Activated CD4-positive, alpha-beta T cell treated with anti-CD3 and anti-CD28 coated beads, Interleukin-2, amount 50 U/mL, for 4 hours (primary cell): Measurements from ENCODE around the gene DAZL.

Source experiments
- DNase-seq, 2 experiments: peaks; one replicate each; pipeline ENCODE4 v3.0.0-alpha.2; 2020

The DAZL gene

DNA sequence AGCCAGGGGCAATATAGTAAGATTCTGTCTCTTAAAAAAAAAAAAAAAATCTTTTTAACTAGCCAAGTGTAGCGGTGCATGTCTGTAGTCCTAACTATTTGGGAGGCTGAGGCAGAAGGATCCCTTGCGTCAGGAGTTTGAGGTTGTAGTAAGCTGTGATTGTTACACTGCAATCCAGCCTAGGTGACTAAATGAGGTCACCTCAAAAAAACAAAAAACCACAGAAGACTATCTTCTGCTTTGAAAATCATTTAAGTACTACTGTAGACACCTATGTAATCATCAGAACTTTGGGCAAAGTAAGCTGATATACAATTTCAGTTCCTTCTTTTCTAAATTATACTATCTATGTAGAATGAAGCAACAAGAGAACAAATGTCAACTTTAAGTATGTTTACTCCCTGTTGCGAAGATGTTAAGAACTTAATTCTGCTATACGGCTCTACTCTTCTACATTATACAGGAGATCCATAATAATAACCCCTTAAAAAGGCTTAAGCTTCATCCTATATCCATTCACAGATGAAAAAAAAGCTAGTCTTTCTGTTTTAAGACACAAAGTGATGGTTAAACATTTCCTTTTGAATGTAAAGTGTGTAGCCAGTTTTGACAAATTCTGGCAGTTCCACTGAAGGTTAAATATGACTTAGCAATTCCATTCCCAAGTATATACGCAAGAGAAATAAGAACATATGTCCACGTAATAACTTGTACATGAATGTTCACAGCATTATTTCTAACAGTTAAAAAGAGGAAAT lies 15.2 kb downstream of the DAZL start:
- DNase-seq = no peak

DNA sequence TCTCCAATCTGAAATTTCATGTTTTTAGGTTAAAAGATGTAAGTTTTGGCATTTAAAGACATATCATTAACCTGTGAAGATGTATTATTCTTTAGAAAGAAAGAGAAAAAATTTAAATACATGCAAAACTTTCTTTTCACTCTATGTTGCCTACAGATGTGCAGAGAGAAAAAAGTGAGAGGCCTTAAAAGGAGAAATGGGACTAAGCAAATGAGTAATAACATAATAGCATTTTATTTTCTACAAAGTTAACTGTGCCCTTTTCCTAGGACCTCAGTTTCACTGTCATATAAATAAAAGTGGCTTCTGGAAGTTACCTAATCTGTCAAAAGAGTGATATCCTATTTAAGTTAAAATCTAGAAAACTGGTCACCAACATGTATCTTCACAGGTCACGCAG lies 16.1 kb downstream of the DAZL start:
- no peak for DNase-seq

DNA sequence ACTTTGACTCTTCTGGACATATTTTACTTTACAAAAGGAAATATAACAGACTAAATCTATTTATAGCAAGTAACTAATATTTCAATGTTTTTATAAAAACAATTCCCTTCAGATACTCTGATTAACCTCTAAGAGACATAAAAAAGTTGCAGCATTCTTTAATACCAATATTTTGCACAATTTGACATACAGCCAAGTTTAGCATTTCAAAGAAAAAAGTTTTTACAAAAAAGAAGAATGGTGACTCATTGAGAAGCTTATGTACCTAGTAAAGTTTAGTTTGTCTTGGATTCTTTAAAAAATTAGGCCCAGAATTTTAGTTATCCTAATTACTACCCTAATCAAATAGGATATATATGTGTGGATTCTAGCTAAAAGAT lies 17.6 kb downstream of the DAZL start:
- DNase-seq = no peak

DNA sequence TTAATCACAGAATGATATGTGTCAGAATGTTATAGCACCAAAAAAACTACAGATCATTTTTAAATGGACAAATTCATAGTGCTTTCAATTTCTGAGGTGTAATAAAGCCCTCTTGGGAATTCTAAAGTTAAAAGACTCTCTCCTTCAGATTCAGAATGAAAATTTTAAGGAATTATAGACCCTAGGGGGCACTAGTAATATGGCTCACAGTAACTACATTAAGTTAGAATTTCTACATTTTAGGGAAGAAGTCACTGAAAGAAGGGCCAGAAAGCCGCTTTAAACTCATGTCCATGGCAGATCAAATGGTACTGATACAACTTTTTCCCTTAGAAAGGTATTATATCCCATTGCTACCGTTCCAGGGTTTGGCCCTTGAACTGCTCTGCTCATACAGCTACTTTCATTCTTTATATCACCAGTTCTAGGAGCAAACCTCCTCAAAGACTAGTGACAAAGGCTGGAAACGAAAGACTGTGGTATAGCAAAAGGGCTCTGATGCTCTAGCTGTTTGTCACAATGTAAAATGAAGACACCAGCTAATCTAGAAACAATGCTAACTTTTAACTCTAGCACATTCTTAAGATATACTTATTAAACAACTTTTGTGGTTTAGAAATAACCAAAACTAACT lies 18.1 kb downstream of the DAZL start:
- no peak for DNase-seq

DNA sequence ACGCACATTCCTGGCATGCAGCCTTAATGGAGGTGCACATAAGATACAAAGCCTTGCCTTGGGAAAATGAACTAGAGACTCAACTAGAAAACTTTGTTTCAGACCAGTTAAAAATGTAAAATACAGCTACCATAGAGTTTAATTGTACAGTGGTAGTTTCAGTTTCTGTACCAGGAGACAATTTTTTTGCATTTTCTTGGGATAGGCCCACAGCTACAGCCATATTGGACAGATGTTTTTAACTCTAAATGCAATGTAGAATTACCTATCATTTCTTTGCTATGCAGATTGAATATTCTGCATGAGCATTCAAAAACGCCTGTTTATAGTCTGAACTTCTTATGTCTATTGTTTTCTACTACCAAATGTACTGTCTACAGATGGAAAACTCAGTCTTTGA lies 20.3 kb downstream of the DAZL start:
- DNase-seq = no peak

DNA sequence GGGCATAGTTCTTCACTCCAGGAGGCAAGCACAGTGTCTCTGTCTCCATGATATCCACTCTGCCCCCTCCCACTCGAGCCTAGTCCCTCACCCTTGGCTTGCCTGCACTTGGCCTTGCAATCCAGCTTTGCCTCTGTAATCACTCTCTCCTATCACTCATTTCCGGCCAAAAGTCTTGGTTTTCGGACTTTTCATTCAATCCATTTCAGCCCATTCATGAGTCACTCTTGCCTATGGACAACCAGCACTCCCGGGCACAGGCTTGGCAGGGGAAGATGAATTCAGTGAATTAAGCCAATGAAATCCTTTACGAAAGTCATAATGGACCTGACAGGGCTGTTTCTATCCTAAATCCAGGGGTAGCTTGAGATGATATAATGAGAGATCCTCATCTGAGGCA lies 21.7 kb downstream of the DAZL start:
- DNase-seq = no peak

DNA sequence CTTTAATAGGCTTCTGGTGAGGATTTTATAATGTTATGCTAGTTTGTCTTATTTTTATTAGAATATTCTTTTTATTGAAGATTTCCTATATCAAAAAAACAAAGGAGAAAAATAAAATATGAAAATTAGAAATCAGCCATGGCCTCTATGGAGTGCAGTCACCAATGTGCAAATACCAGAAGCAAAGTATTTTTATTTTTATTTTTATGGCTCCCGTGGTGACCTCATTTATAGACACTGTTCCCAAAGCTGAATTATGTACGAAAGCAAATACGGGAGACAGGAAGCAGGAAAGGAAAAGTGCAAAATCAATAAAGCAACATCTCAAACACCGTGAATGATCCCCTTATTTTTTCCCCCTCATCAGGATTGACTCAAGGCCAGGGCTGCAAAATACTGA lies 35.1 kb downstream of the DAZL start:
- DNase-seq = no peak

DNA sequence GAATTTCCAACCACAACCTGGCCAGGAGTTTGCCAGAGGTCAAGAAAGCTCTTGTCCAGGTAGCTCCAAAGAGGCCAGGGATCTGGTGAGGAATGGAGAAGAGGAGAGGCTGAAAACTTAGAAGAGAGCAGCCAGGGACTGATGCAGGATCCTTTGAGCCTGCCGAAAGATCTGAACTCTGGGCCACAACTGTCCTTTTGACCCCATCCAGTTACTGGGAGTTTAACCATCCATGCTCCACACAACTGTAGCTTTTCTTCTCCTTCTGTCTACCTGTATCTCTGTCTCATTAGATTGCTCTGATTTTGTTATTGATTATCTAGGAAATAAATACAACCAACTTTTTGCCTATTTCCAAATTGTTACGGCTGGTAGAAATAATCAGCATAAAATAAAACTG lies 36.7 kb downstream of the DAZL start:
- no peak for DNase-seq

DNA sequence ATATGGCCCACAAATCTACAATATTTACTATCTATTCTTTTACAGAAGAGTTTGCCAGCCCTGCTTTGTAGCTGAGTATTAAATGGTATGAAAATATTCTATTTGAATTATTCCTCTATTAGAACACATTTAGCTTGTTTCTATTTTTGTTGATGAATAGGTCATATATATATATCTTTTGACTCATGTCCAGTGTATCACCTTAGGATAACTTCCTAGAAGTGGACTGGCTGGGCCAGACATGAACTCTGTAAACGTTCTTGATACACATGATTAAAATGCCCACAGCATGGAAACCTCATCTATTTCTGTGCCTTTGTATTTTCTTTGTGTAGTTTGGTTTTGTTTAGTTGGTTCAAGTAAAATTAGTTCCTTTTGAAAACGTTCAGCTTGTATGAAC lies 37.1 kb downstream of the DAZL start:
- no peak for DNase-seq

DNA sequence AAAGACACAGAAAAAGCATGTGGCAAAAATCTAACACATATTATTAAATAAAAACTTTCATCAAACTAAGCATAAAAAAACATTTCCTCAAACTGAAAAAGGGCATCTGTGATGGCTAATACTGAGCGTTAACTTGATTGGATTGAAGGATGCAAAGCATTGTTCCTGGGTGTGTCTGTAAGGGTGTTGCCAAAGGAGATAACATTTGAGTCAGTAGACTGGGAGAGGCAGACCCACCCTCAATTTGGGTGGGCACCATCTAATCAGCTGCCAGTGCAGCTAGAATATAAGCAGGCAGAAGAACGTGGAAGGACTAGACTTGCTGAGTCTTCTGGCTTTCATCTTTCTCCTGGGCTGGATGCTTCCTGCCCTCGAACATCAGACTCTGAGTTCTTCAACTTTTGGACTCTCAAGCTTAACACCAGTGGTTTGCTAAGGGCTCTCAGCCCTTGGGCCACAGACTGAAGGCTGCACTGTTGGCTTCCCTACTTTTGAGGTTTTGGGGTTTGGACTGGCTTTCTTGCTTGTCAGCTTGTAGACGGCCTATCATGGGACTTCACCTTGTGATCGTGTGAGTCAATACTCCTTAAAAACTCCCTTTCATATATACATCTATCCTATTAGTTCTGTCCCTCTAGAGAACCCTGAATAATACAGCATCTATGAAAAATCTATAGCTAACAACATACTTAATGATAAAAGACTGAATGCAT lies 45.4 kb downstream of the DAZL start:
- no peak for DNase-seq

DNA sequence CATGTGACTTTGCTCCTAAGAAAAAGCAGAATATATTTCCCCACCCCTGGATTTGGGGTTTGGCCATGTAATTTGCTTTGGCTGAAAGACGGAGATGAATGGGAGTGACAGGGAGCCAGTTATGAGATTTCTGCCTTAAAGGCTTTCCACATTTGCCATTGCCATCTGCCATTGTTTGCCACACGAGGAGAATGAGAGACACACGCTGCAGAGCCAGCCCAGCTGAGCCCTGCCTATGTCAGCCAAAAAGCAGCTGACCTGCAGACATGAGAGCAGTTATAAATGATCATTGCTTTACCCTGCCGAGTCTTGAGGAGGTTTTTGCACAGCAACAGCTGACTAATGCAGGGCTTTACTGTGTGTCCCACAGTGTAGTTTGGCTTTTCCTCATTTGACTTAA lies 51.1 kb downstream of the DAZL start:
- DNase-seq = no peak

DNA sequence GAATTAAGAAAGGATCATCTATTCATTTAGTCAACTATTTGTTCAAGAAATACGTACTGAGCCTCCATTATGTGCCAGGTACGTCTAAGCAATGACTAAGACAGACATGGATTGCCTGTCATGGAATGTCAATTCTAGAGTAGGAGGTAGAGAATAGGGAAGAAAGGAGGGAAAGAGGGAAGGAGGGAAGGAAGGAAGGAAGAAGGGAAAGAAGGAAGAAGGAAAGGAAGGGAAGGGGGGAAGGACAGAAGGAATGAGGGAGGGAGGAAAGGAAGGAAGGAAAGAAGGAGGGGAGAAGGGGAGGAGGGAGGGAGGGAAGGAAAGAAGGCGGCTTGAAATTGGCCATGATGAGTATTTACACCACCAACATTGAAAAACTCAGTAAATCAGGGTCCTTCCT lies 52.5 kb downstream of the DAZL start:
- no peak for DNase-seq

DNA sequence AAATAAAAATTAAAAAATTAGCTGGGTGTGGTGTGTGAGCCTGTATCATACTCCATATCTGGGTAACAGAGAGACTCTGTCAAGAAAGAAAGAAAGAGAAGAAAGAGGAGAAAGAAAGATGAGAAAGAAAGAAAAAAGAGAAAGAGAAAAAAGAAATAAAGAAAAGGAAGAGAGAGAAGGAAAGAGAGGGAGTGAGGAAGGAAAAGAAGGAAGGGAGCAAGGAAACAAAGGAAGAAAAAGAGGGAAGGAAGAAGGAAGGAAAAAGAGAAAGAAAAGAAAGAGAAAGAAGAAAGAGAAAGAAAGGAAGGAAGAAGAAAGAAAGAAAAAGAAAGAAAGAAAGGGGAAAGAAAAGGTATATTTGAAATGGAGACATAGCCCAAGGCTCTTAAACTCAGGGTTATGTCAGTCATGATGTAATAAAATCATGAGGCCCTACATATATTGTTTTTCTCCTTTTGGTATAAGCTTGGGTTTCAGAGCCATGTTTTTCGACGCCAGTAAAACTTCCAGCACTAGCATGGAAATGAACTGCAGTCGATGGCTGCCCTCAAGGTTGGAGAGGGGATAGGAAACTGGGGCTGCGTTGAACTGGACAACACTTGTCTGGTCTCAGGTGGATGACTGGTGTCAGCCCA lies 53.8 kb downstream of the DAZL start:
- no peak for DNase-seq

DNA sequence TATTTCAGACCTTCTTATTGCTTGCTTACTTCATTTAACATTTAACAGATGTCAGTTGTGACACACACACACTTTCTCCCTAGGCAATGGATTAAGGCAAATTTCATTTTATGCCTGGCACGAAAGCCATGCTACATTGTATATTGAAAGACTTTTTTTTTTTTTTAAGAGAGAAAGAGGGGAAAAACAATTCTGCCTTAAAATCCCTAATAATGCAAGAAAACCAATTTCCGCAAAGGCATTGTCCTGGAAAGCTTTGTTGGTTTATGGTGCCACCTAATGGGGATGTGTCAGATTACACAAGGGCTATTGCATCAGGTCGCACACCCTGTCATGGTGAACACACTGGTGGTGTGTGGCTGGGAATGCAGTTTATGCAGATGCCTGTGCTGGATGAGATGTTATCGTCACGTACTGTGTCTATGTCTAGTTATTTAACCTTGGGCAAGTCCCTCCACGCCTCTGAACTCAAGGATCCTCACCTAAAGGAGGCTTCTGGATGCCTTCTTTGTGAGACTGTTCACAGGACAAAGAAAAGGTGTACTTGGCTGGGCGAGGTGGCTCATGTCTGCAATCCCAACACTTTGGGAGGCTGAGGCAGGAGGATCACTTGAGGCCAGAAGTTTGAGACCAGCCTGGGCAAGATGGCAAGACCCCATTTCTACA lies 54.4 kb downstream of the DAZL start:
- peak; percentile 67 to 68 for DNase-seq

DNA sequence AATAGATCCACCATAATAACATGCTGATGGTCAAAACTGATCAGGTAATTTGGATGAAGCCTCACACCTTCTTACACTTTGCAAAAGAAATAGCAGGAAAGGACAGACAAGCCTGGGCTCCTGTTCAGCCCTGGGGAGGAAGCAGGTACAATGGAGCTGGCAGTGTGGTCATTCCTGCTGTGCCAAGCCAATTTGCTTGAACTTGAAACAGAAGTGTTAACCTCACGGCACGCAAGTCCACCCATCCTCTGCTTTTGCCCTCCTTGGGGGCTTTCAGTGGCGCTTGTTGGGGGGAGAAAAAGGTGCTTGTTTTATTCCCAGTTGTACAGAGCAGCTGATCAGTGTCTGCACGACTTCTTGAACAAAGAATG lies 54.9 kb downstream of the DAZL start:
- no peak for DNase-seq

DNA sequence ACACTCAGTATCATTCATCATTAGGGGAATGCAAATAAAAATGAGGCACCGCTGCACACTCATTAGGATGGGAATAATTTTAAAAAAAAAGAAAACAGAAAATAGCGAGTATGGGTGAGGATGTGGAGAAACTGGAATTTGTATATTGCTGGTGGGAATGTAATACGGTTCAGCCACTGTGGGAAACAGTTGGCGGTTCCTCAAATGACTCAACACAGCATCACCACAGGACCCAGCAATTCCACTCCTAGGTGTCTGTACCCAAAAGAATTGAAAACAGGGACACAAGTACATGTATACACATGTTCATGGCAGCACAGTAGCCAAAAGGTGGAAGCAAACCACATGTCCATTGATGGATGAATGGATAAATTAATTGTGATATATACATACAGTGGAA lies 56.5 kb downstream of the DAZL start:
- DNase-seq = no peak

DNA sequence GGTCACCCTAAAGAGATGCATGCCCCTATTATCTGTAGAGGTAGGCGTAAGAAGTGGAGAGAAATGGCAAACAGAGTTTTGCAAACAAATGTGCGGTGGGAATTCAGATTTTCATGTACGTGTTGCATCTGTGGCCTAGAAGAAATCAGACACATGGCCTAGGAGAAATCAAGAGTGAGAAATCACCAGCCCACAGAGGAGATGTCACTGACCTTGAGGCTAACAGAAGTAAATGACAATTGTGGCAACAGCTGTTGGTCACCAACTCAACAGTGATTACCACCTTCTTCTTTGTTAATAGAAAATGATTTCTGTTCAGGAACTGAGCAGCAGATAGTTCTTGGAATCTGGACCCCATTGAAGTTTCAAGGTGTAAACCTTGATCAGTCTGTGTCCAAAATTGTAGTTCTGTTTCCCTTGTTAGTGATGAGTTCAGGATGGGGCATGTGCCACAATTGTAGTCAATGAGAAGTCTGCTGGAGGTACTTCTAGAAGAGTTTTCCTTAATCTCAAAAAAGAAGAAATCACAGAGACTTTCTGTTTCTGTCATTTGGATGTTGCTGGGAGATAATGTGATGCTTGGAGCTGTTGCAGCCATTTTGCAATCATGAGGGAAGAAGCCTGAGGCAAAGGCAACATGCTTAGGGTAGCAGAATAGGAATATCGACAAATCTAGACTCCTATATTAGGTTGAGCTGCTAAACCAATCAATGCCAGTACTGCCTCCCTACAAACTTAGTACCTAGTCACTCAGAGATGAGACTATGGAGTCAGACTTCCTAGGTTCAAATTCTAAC lies 57.5 kb downstream of the DAZL start:
- DNase-seq = no peak

DNA sequence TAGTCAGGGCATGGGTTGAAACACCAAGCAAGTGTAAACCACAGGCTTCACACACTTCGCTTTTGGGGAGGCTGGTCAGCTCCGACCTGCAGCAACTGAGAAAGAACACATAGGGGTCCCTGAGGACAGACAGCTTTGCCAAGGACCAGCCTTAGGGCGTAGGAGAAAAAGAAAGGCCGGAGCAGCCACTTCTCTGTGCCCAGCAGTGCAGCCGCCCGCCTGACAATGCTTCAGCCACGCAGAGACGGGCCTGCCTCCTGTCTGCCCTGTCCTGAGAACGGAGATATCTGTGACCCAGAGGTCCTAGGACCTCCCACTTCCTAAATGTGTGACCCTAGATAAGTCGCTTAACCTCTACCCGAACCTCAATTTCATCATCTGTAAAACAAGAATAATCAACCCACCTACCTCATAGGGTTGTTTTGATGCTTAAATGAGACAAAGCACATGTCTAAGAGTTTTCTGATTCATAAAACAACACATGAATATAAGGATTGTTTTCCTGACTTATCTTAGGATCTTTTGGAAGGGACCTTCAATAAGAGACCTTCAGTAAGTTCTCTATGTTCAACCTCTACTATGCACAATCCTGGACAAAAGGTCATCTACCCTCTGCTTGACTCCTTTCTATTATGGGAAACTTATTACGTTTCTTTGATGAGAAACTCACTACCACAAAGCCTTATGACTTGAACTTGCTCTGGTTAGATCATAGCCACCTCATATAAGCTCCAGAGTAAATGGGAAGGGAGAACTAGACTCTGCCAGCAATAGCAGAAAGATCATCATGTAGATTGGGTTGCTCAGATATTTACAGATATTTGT lies 58.8 kb downstream of the DAZL start:
- no peak for DNase-seq

DNA sequence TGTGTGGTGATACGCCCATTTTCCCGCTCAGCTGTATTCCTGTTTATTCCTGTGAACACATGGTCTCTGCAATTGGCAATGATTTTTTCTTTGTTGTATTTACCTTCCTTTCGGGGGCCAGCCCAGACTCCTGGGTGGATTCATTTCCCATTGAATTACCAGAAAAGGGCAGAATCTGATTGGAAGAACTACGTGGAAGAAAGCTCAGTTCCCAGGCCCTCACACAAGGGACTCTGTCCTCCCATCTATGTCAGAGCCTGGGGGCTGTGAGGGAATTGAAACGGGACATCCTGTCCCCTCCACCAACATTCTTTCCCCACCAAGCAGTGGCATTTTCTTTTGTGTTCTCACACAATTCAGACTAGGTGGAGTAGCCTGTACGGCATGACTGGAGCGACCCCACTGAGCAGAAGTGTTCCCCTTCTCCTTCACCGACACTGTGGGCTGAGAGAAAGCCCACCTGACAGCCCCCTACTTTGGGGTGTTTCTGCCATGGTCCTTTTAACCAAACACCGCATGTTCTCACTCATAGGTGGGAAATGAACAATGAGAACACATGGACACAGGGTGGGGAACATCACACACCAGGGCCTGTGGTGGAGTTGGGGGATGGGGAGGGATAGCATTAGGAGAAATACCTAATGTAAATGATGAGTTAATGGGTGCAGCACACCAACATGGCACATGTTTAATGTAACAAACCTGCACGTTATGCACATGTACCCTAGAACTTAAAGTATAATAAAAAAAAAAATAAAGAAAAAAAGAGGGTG lies 59.6 kb downstream of the DAZL start:
- no peak for DNase-seq

DNA sequence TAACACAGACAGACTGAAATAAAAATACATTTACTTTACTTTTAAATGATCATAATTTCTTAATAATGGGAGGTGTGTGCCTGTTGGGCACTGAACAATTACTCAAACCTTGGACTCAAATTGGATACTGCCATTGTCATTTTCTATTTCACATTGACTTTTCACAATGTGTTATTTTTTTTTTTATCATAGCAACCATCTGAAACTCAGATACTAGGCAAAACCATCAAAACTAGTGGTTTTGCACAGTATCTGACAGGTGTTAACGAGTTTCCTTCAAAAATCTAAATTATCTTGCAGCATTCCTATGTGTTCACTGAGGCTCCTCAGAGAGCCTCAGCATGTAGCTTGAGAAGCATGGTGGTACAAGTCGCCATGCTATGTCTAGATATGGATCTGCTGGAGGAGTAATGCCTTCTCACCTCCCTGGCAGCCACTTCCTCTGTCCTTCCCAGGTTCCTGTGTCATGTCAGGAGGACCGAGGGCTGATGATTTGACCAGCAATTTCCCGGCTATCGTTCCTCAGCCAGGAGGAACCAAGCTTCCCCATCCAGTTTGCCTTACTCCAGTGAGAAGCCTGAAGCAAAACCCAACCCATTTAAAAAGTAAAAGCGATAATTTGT lies 61.9 kb downstream of the DAZL start:
- DNase-seq = no peak
